GM12878 (cell line): ENCODE results near the gene HOTAIR. TPM values are rescaled to one million over a fixed set of nuclear protein-coding genes. Genes with fewer than 3 reads are reported as not detected.

Experiments used
- ATAC-seq: fragments of 200-7000 bp; cut with Tn5 transposase; 3 replicates; pipeline ENCODE4 v1.9.1; 2020; ENCODE audit warnings: mild to moderate bottlenecking, moderate library complexity
- BruUV-seq: library from RNA; stranded (reverse); fragments of 400-500 nt; replicated peaks from 2 replicates; lab custom pipeline; 2021; lab: Mats Ljungman, UMichigan
- CTCF ChIA-PET: fragments of 300-600 bp; sonication (Branson Sonifier 250); formaldehyde crosslinking; extraction: SDS; loops from one replicate; lab custom pipeline; 2021; ENCODE audit warnings: inconsistent platforms; lab: Yijun Ruan, JAX
- POLR2A ChIA-PET: fragments of 350-600 bp; formaldehyde crosslinking; extraction: SDS; loops from one replicate; lab custom pipeline; 2021; ENCODE audit warnings: inconsistent platforms; lab: Charles Lee
- RAD21 ChIA-PET: fragments of 300-600 bp; sonication (Branson Sonifier 250); formaldehyde crosslinking; loops from one replicate; lab custom pipeline; 2023; ENCODE audit warnings: antibody characterized with exemption; ENCODE audit not compliant: unreplicated experiment; lab: Charles Lee
- SMC1A ChIA-PET: fragments of 300-600 bp; sonication (Branson Sonifier 250); formaldehyde crosslinking; loops from one replicate; lab custom pipeline; 2023; ENCODE audit not compliant: unreplicated experiment, uncharacterized antibody; lab: Charles Lee
- DNase-seq: peaks from one replicate; pipeline ENCODE4 v3.0.0-alpha.2; 2011; ENCODE audit warnings: low read depth, low spot score
- FAIRE-seq: peaks from 3 replicates; lab custom pipeline; 2011; peaks lifted over from hg19 to GRCh38; lab: Jason Lieb, UNC
- H2AFZ ChIP-seq: 2 replicates; pipeline ENCODE4 v1.6.0; 2011; ENCODE audit warnings: low read depth, low read length, control low read depth; ENCODE audit not compliant: control insufficient read depth
- H3K27ac ChIP-seq: 2 replicates; pipeline ENCODE4 v1.5.1; 2011; ENCODE audit warnings: control low read depth; ENCODE audit not compliant: control insufficient read depth, insufficient read depth
- H3K27me3 ChIP-seq, 2 experiments: replicated peaks in 1 of 2; 2 replicates each; pipeline versions ENCODE4 v1.6.0 to v1.6.1; 2011; ENCODE audit warnings: low read length in 1 of 2; ENCODE audit not compliant: control insufficient read depth in 2 of 2, insufficient read depth in 2 of 2
- H3K36me3 ChIP-seq, 2 experiments: 2 replicates each; pipeline ENCODE4 v1.5.1; 2011; ENCODE audit warnings: low read length in 1 of 2; ENCODE audit not compliant: control insufficient read depth in 2 of 2, insufficient read depth in 2 of 2
- H3K4me1 ChIP-seq: 2 replicates; pipeline ENCODE4 v1.6.1; 2011; ENCODE audit warnings: mild to moderate bottlenecking, low read length, moderate library complexity, mixed read lengths; ENCODE audit not compliant: control insufficient read depth, insufficient read depth
- H3K4me2 ChIP-seq: 2 replicates; pipeline ENCODE4 v1.6.0; 2011; ENCODE audit warnings: control low read depth; ENCODE audit not compliant: control insufficient read depth, insufficient read depth
- H3K4me3 ChIP-seq: fragments of 200-600 bp; sonication (generic); 2 replicates; pipeline ENCODE4 v1.5.1; 2016
- H3K79me2 ChIP-seq: 2 replicates; pipeline ENCODE4 v1.6.0; 2011; ENCODE audit warnings: low read length; ENCODE audit not compliant: control insufficient read depth, insufficient read depth
- H3K9ac ChIP-seq: 2 replicates; pipeline ENCODE4 v1.8.0; 2011; ENCODE audit warnings: low read length, control low read depth, mixed read lengths; ENCODE audit not compliant: control insufficient read depth, insufficient read depth
- H3K9me3 ChIP-seq: replicated peaks from 3 replicates; pipeline ENCODE4 v1.5.1; 2011; ENCODE audit warnings: mild to moderate bottlenecking, low read length; ENCODE audit not compliant: control insufficient read depth, insufficient read depth
- H4K20me1 ChIP-seq: 2 replicates; pipeline ENCODE4 v1.6.0; 2011; ENCODE audit not compliant: control insufficient read depth, insufficient read depth
- EZH2 ChIP-seq: IDR thresholded peaks from 2 replicates; pipeline ENCODE4 v1.6.1; 2012; ENCODE audit warnings: low read depth, mild to moderate bottlenecking, control low read depth, inconsistent platforms, low read length, borderline replicate concordance; ENCODE audit not compliant: control insufficient read depth
- FOXM1 ChIP-seq: IDR thresholded peaks from 2 replicates; pipeline ENCODE4 v1.6.1; 2012; ENCODE audit warnings: low read depth, mild to moderate bottlenecking, inconsistent platforms, low read length, moderate library complexity
- IKZF2 ChIP-seq, 2 experiments: fragments of 450-650 bp; IDR thresholded peaks; 2 replicates each; pipeline ENCODE4 v1.6.1; 2017; ENCODE audit warnings: mild to moderate bottlenecking in 2 of 2, moderate library complexity in 2 of 2
- KLF5 ChIP-seq: fragments of 450-650 bp; IDR thresholded peaks from 2 replicates; pipeline ENCODE4 v1.6.1; 2014; ENCODE audit warnings: mild to moderate bottlenecking; ENCODE audit not compliant: partially characterized antibody
- LARP7 ChIP-seq: fragments of 450-650 bp; IDR thresholded peaks from 2 replicates; pipeline ENCODE4 v1.6.1; 2017; ENCODE audit warnings: mild to moderate bottlenecking
- MTA2 ChIP-seq: fragments of 450-650 bp; IDR thresholded peaks from 2 replicates; pipeline ENCODE4 v1.6.1; 2016; ENCODE audit warnings: low read depth, mild to moderate bottlenecking, moderate library complexity
- NFYB ChIP-seq: IDR thresholded peaks from 2 replicates; pipeline ENCODE4 v1.6.1; 2011; ENCODE audit warnings: low read depth, mild to moderate bottlenecking, low read length, improper control_type of control experiment, moderate library complexity; ENCODE audit not compliant: insufficient read depth
- RAD21 ChIP-seq: IDR thresholded peaks from 2 replicates; pipeline ENCODE4 v1.6.1; 2011; ENCODE audit warnings: mild to moderate bottlenecking, low read depth, low read length, moderate library complexity; ENCODE audit not compliant: insufficient read depth
- RCOR1 ChIP-seq: conservative IDR thresholded peaks from 2 replicates; pipeline ENCODE4 v1.6.1; 2012; ENCODE audit warnings: low read depth, low read length, improper control_type of control experiment
- SMAD5 ChIP-seq: IDR thresholded peaks from 2 replicates; pipeline ENCODE4 v1.6.1; 2016; ENCODE audit warnings: antibody characterized with exemption, low read depth
- WGBS: methylation state at CpG from one replicate; pipeline ENCODE4 v1.1.6; 2016; ENCODE audit warnings: low lambda C conversion rate; ENCODE audit not compliant: insufficient replicate concordance, insufficient coverage; ENCODE audit errors: missing lambda C conversion rate; 5-methylcytosine and 5-hydroxymethylcytosine counted together
- in situ Hi-C: fragments of 300-500 bp; cut with MboI; formaldehyde crosslinking; loops from 9 replicates; pipeline ENCODE4 v1.14.3; 2018; ENCODE audit warnings: mixed read lengths
- intact Hi-C: fragments of 100-400 bp; cut with micrococcal nuclease; formaldehyde crosslinking; loops from one replicate; pipeline ENCODE4 v1.14.2; 2022; ENCODE audit not compliant: unreplicated experiment
- polyA plus RNA-seq, 11 experiments: library from polyadenylated mRNA; depleted of rRNA in 4 of 11; unstranded in 6 of 11; stranded (reverse) in 5 of 11; fragments of >200 nt; fragmentation: Nextera tagmentation in 4 of 11; fragmentation: Illumina TruSeq in 1 of 11; extraction: Ambion mirVana in 4 of 11; extraction: Trizol in 1 of 11; gene quantifications; 1 replicate in 1 of 11; 2 replicates in 10 of 11; pipeline versions ENCODE4 v1.2.1 to v1.2.3, GENCODE V29; 2011 to 2016; ENCODE audit warnings: inconsistent platforms in 2 of 11, missing spikeins in 2 of 11, low read depth in 1 of 11
- total RNA-seq, 4 experiments: library from RNA; depleted of rRNA in 3 of 4; stranded (reverse); fragments of >200 nt in 3 of 4; fragmentation: Illumina TruSeq in 1 of 4; extraction: Trizol in 1 of 4; gene quantifications; 2 replicates each; pipeline versions ENCODE4 v1.2.1 to v1.2.3, GENCODE V29; 2013 to 2021
- TF ChIP-seq, protein P1 (sequence below), 3 experiments: IDR thresholded peaks in 2 of 3; conservative IDR thresholded peaks in 1 of 3; 2 replicates each; pipeline ENCODE4 v1.5.1; 2011; ENCODE audit warnings: low read depth in 3 of 3, low read length in 3 of 3, mild to moderate bottlenecking in 3 of 3, control low read depth in 2 of 3, moderate library complexity in 2 of 3, inconsistent platforms in 1 of 3, mixed read lengths in 1 of 3; ENCODE audit not compliant: control insufficient read depth in 2 of 3, insufficient read depth in 1 of 3; ENCODE audit errors: extremely low read depth in 1 of 3
- TF ChIP-seq, protein P2 (sequence below): IDR thresholded peaks from 2 replicates; pipeline ENCODE4 v1.6.1; 2011; ENCODE audit warnings: low read depth, mild to moderate bottlenecking, low read length, moderate library complexity, borderline replicate concordance; ENCODE audit errors: extremely low read depth
- TF ChIP-seq, protein P3 (sequence below): fragments of 450-650 bp; IDR thresholded peaks from 2 replicates; pipeline ENCODE4 v1.6.1; 2017; ENCODE audit warnings: mild to moderate bottlenecking, low read depth, inconsistent platforms; ENCODE audit not compliant: poor library complexity, severe bottlenecking
- TF ChIP-seq, protein P4 (sequence below): fragments of 450-650 bp; IDR thresholded peaks from 2 replicates; pipeline ENCODE4 v1.6.1; 2018; ENCODE audit warnings: borderline replicate concordance, mild to moderate bottlenecking; ENCODE audit not compliant: partially characterized antibody

The HOTAIR gene
- total and polyA plus RNA-seq, 10 of the 15 experiments (the other 5 are each of a cell fraction or from before 2014, with no cell fraction given), result not detected

DNA sequence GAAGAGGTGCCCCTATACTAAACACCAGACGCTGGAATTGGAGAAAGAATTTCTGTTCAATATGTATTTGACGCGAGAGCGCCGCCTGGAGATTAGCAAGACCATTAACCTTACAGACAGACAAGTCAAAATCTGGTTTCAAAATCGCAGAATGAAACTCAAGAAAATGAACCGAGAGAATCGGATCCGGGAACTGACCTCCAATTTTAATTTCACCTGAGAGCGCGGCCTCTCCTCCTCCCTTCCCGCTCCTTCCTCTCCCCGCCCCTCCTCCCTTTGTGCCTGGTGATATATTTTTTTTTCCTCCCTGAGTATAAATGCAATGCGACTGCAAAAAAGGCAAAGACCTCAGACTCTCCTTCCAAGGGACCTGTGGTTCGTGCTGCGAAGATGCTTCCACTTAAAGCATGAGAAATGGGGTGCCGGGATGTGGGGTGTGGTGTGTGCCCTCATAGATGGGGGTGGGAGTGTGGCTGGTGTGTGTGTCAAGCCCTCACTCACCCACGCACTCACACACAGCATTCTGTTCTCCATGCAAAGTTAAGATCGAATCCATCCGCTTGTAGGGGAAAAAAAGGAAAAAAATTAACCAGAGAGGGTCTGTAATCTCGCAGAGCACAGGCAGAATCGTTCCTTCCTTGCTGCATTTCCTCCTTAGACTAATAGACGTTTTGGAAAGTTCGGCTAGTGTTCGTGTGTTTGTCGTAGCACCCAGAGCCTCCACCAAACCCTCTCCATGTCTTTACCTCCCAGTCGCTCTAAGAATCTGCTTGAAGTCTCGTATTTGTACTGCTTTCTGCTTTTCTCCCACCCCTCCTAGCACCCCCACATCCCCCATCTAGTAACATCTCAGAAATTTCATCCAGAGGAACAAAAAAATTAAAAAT, 14.7 kb upstream of the HOTAIR start:
- no peak overlapping the region; the same call in 1 of the 2 replicates for H3K4me3 ChIP-seq
- ChIA-PET POLR2A (interaction anchor here (1.0 kb wide), 1 partner anchor 11 kb away, joined by 3 read pairs; the partner anchor contains the start of gene HOXC9), RAD21 (interaction anchor here (1.0 to 2.0 kb wide), 4 partner anchors 11 to 199 kb away, joined by 3 to 5 read pairs (median 4); partner anchors contain the start of genes HOXC9 and SMUG1), SMC1A (no interaction called here), CTCF (interaction anchor here (0.8 to 5.5 kb wide), 13 partner anchors 32 to 289 kb away, joined by 3 to 54 read pairs (median 5); no protein-coding TSS in a partner anchor)
- no peaks in the 10 kb centered on the region for H3K79me2 ChIP-seq
- intact Hi-C loops (loop anchor here (5.0 to 10.0 kb wide), 3 partner anchors 195 to 285 kb away; no protein-coding TSS in a partner anchor), in situ Hi-C loops (no loop called here)
- H3K4me1 ChIP-seq, result peaks cover 10% of the 10 kb centered on the region
- H4K20me1 ChIP-seq, result peaks cover 3% of the 10 kb centered on the region; the same call in 1 of the 2 replicates
- FAIRE-seq, result peak; percentile 76
- BruUV-seq, result no TSS peak
- peak; percentile 34 for DNase-seq
- WGBS, result 6% methylated on average over 28 of the region's 28 CpGs
- no peaks in the 10 kb centered on the region for H3K36me3 ChIP-seq
- no peaks in the 10 kb centered on the region for H3K9me3 ChIP-seq
- H3K9ac ChIP-seq, result no peak overlapping the region
- H3K27me3 ChIP-seq, result peaks cover 38 to 60% of the 10 kb centered on the region in 2 experiments
- no peak overlapping the region for H2AFZ ChIP-seq
- peak; percentile 63 for ATAC-seq
- no peak overlapping the region for H3K27ac ChIP-seq
- H3K4me2 ChIP-seq, result peak overlapping the region; percentile 75
- TF ChIP-seq, protein P1, sequence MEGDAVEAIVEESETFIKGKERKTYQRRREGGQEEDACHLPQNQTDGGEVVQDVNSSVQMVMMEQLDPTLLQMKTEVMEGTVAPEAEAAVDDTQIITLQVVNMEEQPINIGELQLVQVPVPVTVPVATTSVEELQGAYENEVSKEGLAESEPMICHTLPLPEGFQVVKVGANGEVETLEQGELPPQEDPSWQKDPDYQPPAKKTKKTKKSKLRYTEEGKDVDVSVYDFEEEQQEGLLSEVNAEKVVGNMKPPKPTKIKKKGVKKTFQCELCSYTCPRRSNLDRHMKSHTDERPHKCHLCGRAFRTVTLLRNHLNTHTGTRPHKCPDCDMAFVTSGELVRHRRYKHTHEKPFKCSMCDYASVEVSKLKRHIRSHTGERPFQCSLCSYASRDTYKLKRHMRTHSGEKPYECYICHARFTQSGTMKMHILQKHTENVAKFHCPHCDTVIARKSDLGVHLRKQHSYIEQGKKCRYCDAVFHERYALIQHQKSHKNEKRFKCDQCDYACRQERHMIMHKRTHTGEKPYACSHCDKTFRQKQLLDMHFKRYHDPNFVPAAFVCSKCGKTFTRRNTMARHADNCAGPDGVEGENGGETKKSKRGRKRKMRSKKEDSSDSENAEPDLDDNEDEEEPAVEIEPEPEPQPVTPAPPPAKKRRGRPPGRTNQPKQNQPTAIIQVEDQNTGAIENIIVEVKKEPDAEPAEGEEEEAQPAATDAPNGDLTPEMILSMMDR (IDR thresholded peaks at IDR 0.05 in 2 of 3, conservative IDR thresholded peaks at IDR 0.05 in 1 of 3; ENCODE audit: control insufficient read depth in 2 of 3, extremely low read depth in 1 of 3, insufficient read depth in 1 of 3, low read depth in 3 of 3, low read length in 3 of 3), result peak; percentile 61 to 81 (median 73)
- TF ChIP-seq RAD21, result peak; percentile 49
- TF ChIP-seq RCOR1, result no peak
- TF ChIP-seq, protein P2, sequence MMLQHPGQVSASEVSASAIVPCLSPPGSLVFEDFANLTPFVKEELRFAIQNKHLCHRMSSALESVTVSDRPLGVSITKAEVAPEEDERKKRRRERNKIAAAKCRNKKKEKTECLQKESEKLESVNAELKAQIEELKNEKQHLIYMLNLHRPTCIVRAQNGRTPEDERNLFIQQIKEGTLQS, result no peak
- no peak for TF ChIP-seq LARP7
- TF ChIP-seq MTA2, result 0 out of 2 replicates have a peak, but pooled peaks have one; percentile 15
- no peak for TF ChIP-seq NFYB
- TF ChIP-seq EZH2, result 0 out of 2 replicates have a peak, but pooled peaks have one; percentile 29
- TF ChIP-seq IKZF2 (IDR thresholded peaks at IDR 0.05), result peak; percentile 29 to 34; a peak in 1 of 4 replicates
- no peak for TF ChIP-seq KLF5
- TF ChIP-seq SMAD5, result no peak
- TF ChIP-seq, protein P3, sequence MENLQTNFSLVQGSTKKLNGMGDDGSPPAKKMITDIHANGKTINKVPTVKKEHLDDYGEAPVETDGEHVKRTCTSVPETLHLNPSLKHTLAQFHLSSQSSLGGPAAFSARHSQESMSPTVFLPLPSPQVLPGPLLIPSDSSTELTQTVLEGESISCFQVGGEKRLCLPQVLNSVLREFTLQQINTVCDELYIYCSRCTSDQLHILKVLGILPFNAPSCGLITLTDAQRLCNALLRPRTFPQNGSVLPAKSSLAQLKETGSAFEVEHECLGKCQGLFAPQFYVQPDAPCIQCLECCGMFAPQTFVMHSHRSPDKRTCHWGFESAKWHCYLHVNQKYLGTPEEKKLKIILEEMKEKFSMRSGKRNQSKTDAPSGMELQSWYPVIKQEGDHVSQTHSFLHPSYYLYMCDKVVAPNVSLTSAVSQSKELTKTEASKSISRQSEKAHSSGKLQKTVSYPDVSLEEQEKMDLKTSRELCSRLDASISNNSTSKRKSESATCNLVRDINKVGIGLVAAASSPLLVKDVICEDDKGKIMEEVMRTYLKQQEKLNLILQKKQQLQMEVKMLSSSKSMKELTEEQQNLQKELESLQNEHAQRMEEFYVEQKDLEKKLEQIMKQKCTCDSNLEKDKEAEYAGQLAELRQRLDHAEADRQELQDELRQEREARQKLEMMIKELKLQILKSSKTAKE, result no peak
- TF ChIP-seq FOXM1, result 0 out of 2 replicates have a peak, but pooled peaks have one; percentile 37
- TF ChIP-seq, protein P4, sequence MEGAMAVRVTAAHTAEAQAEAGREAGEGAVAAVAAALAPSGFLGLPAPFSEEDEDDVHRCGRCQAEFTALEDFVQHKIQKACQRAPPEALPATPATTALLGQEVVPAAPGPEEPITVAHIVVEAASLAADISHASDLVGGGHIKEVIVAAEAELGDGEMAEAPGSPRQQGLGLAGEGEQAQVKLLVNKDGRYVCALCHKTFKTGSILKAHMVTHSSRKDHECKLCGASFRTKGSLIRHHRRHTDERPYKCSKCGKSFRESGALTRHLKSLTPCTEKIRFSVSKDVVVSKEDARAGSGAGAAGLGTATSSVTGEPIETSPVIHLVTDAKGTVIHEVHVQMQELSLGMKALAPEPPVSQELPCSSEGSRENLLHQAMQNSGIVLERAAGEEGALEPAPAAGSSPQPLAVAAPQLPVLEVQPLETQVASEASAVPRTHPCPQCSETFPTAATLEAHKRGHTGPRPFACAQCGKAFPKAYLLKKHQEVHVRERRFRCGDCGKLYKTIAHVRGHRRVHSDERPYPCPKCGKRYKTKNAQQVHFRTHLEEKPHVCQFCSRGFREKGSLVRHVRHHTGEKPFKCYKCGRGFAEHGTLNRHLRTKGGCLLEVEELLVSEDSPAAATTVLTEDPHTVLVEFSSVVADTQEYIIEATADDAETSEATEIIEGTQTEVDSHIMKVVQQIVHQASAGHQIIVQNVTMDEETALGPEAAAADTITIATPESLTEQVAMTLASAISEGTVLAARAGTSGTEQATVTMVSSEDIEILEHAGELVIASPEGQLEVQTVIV, result no peak
